Keratinocyte (primary cell): ENCODE results near the gene COPA. TPM values are rescaled to one million over a fixed set of nuclear protein-coding genes. Genes with fewer than 3 reads are reported as not detected.

ENCODE experiments used
- DNase-seq: peaks from one replicate; pipeline ENCODE4 v3.0.0-alpha.2; 2011; ENCODE audit warnings: low read depth, missing footprints, low spot score
- FAIRE-seq: peaks from 2 replicates; lab custom pipeline; 2011; peaks lifted over from hg19 to GRCh38; lab: Jason Lieb, UNC
- H2AFZ ChIP-seq: 2 replicates; pipeline ENCODE4 v1.6.0; 2012; ENCODE audit warnings: low read length, control low read depth, inconsistent platforms; ENCODE audit not compliant: control insufficient read depth
- H3K27ac ChIP-seq: 2 replicates; pipeline ENCODE4 v1.5.1; 2011; ENCODE audit warnings: low read length; ENCODE audit not compliant: control insufficient read depth, insufficient read depth
- H3K27me3 ChIP-seq: 3 replicates; pipeline ENCODE4 v1.6.0; 2011; ENCODE audit warnings: low read length; ENCODE audit not compliant: control insufficient read depth, insufficient read depth; ENCODE audit errors: extremely low read depth
- H3K36me3 ChIP-seq, 2 experiments: 2 replicates in 1 of 2; 3 replicates in 1 of 2; pipeline ENCODE4 v1.5.1; 2011; ENCODE audit warnings: low read length in 2 of 2, mild to moderate bottlenecking in 1 of 2; ENCODE audit not compliant: control insufficient read depth in 2 of 2, insufficient read depth in 2 of 2; ENCODE audit errors: extremely low read depth in 1 of 2
- H3K4me1 ChIP-seq: 3 replicates; pipeline ENCODE4 v1.5.1; 2011; ENCODE audit warnings: low read length; ENCODE audit not compliant: control insufficient read depth, insufficient read depth; ENCODE audit errors: extremely low read depth
- H3K4me2 ChIP-seq: 3 replicates; pipeline ENCODE4 v1.6.0; 2011; ENCODE audit warnings: low read depth, low read length; ENCODE audit not compliant: control insufficient read depth, insufficient read depth; ENCODE audit errors: extremely low read depth
- H3K4me3 ChIP-seq, 3 experiments: fragments of 200-600 bp in 1 of 3; sonication (generic) in 1 of 3; 2 replicates in 2 of 3; 3 replicates in 1 of 3; pipeline ENCODE4 v1.5.1; 2011 to 2016; ENCODE audit warnings: low read length in 3 of 3, mild to moderate bottlenecking in 3 of 3, control low read depth in 2 of 3, inconsistent platforms in 1 of 3, low read depth in 1 of 3, mixed read lengths in 1 of 3, mixed run types in 1 of 3, moderate library complexity in 1 of 3; ENCODE audit not compliant: control insufficient read depth in 2 of 3, insufficient read depth in 2 of 3; ENCODE audit errors: extremely low read depth in 1 of 3
- H3K79me2 ChIP-seq: 2 replicates; pipeline ENCODE4 v1.6.0; 2012; ENCODE audit warnings: low read length; ENCODE audit not compliant: control insufficient read depth, insufficient read depth
- H3K9ac ChIP-seq: 3 replicates; pipeline ENCODE4 v1.6.0; 2011; ENCODE audit warnings: low read length; ENCODE audit not compliant: control insufficient read depth, insufficient read depth; ENCODE audit errors: extremely low read depth
- H3K9me1 ChIP-seq: 3 replicates; pipeline ENCODE4 v1.6.0; 2011; ENCODE audit warnings: low read length; ENCODE audit not compliant: control insufficient read depth, insufficient read depth; ENCODE audit errors: extremely low read depth
- H3K9me3 ChIP-seq: 2 replicates; pipeline ENCODE4 v1.5.1; 2012; ENCODE audit warnings: low read depth, low read length; ENCODE audit not compliant: control insufficient read depth
- H4K20me1 ChIP-seq: 3 replicates; pipeline ENCODE4 v1.6.0; 2011; ENCODE audit warnings: low read length; ENCODE audit not compliant: control insufficient read depth, insufficient read depth; ENCODE audit errors: extremely low read depth
- EZH2 ChIP-seq: IDR thresholded peaks from one replicate; pipeline ENCODE4 v1.6.1; 2012; ENCODE audit warnings: inconsistent platforms, mild to moderate bottlenecking, low read length, moderate library complexity
- dilution Hi-C: fragments of 300-500 bp; cut with MboI; formaldehyde crosslinking; loops from one replicate; pipeline ENCODE4 v1.7.0; 2020; ENCODE audit warnings: low sequenced_read_pairs; ENCODE audit not compliant: extremely low pct_ligation_motif_present
- polyA plus RNA-seq, 5 experiments: library from polyadenylated mRNA; depleted of rRNA in 3 of 5; stranded (reverse) in 3 of 5; stranded (forward) in 1 of 5; unstranded in 1 of 5; fragments of >200 nt; gene quantifications; 1 replicate in 1 of 5; 2 replicates in 3 of 5; 3 replicates in 1 of 5; pipeline versions ENCODE4 v1.2.1 to v1.2.3, GENCODE V29; 2011 to 2012; ENCODE audit warnings: missing spikeins in 2 of 5, low read depth in 1 of 5, low replicate concordance in 1 of 5
- TF ChIP-seq, protein P1 (sequence below), 3 experiments: IDR thresholded peaks in 1 of 3; conservative IDR thresholded peaks in 1 of 3; optimal IDR thresholded peaks in 1 of 3; 2 replicates in 2 of 3; 3 replicates in 1 of 3; pipeline versions ENCODE3 to v1.5.1; 2011; ENCODE audit warnings: low read length in 3 of 3, mild to moderate bottlenecking in 3 of 3, moderate library complexity in 2 of 3, control low read depth in 1 of 3, inconsistent platforms in 1 of 3; ENCODE audit not compliant: insufficient read depth in 2 of 3; ENCODE audit errors: extremely low read depth in 1 of 3

COPA gene
- polyA plus RNA-seq, 1 donor (not counting 4 experiments of a cell fraction or from before 2014, with no cell fraction given): 169 TPM

DNA sequence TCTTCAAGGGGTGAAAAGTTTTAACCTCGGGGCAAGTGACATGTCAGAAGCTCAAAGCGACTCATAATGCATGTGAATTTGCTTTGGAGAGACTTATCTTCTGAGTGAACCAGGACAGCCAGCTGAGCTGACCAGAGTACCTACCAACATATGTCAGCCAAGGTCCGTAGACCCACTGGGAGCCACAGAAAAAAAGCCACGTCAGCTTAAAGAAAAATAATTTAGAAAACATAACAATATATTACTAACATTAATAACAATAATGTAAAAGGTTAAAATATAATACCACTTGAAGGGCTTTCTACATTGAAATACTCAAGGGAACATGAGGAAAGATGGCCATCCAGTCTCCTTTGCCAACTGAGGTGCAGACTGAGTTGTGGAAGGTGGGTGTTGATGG, 65.1 kb downstream of the COPA start:
- Histone ChIP-seq H3K27me3 (no peaks in the 10 kb centered on the region), H3K9ac (no peak overlapping the region), H4K20me1 (no peaks in the 10 kb centered on the region), H3K4me1 (no peaks in the 10 kb centered on the region), H3K4me3 (no peak overlapping the region), H3K9me3 (no peaks in the 10 kb centered on the region), H3K79me2 (no peaks in the 10 kb centered on the region), H2AFZ (no peak overlapping the region), H3K9me1 (no peaks in the 10 kb centered on the region), H3K36me3 (peaks cover 34 to 36% of the 10 kb centered on the region in 2 experiments), H3K27ac (no peak overlapping the region), H3K4me2 (no peak overlapping the region)
- dilution Hi-C loops: no loop called here
- no peak for FAIRE-seq
- DNase-seq: no peak
- TF ChIP-seq, protein P1, sequence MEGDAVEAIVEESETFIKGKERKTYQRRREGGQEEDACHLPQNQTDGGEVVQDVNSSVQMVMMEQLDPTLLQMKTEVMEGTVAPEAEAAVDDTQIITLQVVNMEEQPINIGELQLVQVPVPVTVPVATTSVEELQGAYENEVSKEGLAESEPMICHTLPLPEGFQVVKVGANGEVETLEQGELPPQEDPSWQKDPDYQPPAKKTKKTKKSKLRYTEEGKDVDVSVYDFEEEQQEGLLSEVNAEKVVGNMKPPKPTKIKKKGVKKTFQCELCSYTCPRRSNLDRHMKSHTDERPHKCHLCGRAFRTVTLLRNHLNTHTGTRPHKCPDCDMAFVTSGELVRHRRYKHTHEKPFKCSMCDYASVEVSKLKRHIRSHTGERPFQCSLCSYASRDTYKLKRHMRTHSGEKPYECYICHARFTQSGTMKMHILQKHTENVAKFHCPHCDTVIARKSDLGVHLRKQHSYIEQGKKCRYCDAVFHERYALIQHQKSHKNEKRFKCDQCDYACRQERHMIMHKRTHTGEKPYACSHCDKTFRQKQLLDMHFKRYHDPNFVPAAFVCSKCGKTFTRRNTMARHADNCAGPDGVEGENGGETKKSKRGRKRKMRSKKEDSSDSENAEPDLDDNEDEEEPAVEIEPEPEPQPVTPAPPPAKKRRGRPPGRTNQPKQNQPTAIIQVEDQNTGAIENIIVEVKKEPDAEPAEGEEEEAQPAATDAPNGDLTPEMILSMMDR (optimal IDR thresholded peaks at IDR 0.05 in 1 of 3, IDR thresholded peaks at IDR 0.05 in 1 of 3, conservative IDR thresholded peaks at IDR 0.05 in 1 of 3; ENCODE audit: extremely low read depth in 1 of 3, insufficient read depth in 2 of 3, low read length in 3 of 3): no peak

DNA sequence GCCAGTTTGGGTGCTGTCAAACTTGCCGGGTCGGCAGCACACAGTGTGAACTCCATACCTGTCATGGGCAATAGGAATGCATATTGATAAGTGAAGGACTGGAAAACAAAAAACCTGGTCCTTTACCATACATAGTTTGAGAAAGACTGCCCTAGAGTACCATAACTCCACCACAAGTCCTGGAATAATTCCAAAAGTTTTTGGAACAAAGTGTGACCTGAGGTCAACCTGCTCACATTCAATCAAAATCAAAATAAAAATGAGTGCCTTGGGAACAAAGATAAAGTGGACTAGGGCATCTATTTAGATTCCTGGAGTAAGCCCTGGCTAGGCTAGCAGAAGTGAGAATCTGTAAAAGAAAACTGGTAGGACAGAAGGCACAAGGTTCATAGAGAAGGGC, 65.7 kb downstream of the COPA start:
- no peak for DNase-seq
- Histone ChIP-seq H3K9ac (no peak overlapping the region), H4K20me1 (no peaks in the 10 kb centered on the region), H3K9me1 (no peaks in the 10 kb centered on the region), H3K4me3 (no peak overlapping the region), H3K27ac (no peak overlapping the region), H3K9me3 (no peaks in the 10 kb centered on the region), H3K36me3 (peaks cover 29 to 32% of the 10 kb centered on the region in 2 experiments), H3K4me1 (no peaks in the 10 kb centered on the region), H3K27me3 (no peaks in the 10 kb centered on the region), H3K4me2 (no peak overlapping the region), H3K79me2 (no peaks in the 10 kb centered on the region), H2AFZ (no peak overlapping the region)
- no peak for FAIRE-seq
- dilution Hi-C loops: no loop called here
- TF ChIP-seq, protein P1 (optimal IDR thresholded peaks at IDR 0.05 in 1 of 3, IDR thresholded peaks at IDR 0.05 in 1 of 3, conservative IDR thresholded peaks at IDR 0.05 in 1 of 3; ENCODE audit: extremely low read depth in 1 of 3, insufficient read depth in 2 of 3, low read length in 3 of 3): no peak
- TF ChIP-seq EZH2: no peak
